Tibial artery (tissue), 4 donors: ENCODE data around the gene LCOR.

ENCODE experiments used
- DNase-seq, 2 donors: peaks; one replicate each; pipeline ENCODE4 v3.0.0-alpha.2; 2019
- H3K27ac ChIP-seq, 2 donors: fragments of 200-600 bp; sonication (generic) in 1 of 2; 1 replicate in 1 of 2; 2 replicates in 1 of 2; pipeline ENCODE4 v1.5.1; 2018 to 2019; ENCODE audit warnings: mild to moderate bottlenecking in 1 of 2
- H3K27me3 ChIP-seq, 2 donors: fragments of 200-600 bp; sonication (generic) in 1 of 2; one replicate each; pipeline versions ENCODE4 v1.5.1 to v1.6.0; 2016 to 2019
- H3K36me3 ChIP-seq, 3 donors: fragments of 200-600 bp; sonication (generic) in 2 of 3; one replicate each; pipeline ENCODE4 v1.5.1; 2016 to 2019; ENCODE audit warnings: mild to moderate bottlenecking in 2 of 3
- H3K4me1 ChIP-seq, 4 donors: fragments of 200-600 bp; sonication (generic) in 2 of 4; 1 replicate in 3 of 4; 2 replicates in 1 of 4; pipeline ENCODE4 v1.5.1; 2016 to 2019
- H3K4me3 ChIP-seq, 2 donors: fragments of 200-600 bp; sonication (generic) in 1 of 2; 1 replicate in 1 of 2; 2 replicates in 1 of 2; pipeline ENCODE4 v1.5.1; 2018 to 2019; ENCODE audit warnings: mild to moderate bottlenecking in 2 of 2
- H3K9me3 ChIP-seq, 3 donors: fragments of 200-600 bp; sonication (generic) in 1 of 3; one replicate each; pipeline ENCODE4 v1.5.1; 2016 to 2019
- intact Hi-C: fragments of 100-400 bp; cut with DNase I; formaldehyde crosslinking; loops from one replicate; pipeline ENCODE4 v1.15.0; 2023; ENCODE audit warnings: low total_unique reads
- TF ChIP-seq, protein P1 (sequence below), 2 experiments: fragments of 200-600 bp in 1 of 2; fragments of 450-650 bp in 1 of 2; IDR thresholded peaks; one replicate each; pipeline ENCODE4 v1.5.1; 2017 to 2019; ENCODE audit warnings: antibody characterized with exemption in 2 of 2, mild to moderate bottlenecking in 1 of 2, moderate library complexity in 1 of 2

Gene LCOR

DNA sequence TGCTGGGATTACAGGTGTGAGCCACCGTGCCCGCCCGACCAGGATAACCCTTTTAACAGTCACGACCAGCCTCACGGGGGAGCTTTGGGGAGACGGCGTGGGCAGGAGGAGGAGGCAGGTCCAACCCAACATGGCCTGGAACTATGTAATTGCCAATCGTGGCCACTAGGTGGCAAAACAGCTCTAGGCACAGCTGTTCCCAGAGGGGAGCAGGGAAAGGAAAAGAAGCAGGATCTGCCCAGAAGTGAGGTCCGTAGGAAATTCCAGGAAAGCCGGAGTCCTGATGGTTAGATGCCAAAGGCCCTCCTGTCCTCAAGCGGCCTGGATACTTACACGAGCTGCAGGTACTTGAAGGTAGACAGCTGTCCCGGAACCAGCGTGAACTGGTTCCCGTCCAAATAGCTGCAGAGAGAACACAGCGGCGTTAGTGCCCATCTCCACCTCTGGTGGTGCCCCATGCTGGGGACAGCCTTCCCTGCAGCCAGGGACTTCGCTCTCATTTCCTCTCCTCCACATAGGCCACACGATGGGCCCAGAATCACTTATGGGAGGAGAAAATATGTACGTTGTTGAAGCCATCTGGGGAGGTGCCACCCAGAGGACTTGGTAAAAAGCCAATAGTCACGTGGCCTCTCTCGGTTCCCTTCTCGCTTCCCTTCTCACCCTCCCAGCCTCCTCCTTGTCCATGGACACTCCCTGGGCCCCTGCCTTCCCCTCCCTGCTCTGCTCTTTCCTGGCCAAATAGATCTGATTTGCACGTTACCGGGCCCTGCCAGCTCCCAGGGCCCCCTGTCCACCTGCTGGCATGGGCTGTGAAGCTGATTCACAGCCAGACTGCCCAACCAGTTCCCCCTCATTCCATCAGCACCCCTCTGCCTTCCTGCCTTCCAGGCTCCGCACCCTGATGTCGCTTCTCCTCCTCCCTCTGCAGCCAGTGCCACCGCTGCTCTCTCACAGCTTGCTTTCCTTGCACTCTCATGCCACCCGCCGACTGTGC, 205.6 kb downstream of the LCOR start:
- Histone ChIP-seq H3K27ac (peak overlapping the region in 1 of 2 donors; percentile 42), H3K4me3 (peak overlapping the region; percentile 43 to 61)
- intact Hi-C loops, result loop anchor here (10.0 kb wide), 1 partner anchor 653 kb away; no protein-coding TSS in a partner anchor

DNA sequence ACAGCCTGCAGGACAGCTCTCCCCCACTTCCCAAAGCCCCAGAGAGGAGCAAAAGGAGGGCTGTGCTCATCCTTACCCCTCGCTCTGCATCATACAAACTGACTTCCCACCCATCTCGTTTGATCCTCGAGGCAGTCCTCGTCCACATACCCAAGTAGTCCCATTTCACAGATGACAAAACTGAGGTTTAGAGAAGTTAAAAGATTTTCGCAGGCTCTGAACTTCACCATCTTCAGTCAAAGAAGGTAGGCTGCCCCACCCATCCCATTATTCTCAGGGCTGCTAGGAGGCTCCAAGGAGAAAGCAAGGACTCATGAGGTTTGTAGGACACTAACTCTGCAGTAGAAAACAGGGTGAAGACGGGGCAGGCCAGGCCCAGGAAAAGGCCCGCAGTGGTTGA, 206.6 kb downstream of the LCOR start:
- H3K9me3 ChIP-seq, result no peaks in the 10 kb centered on the region
- no peak overlapping the region for H3K27ac ChIP-seq
- TF ChIP-seq, protein P1, sequence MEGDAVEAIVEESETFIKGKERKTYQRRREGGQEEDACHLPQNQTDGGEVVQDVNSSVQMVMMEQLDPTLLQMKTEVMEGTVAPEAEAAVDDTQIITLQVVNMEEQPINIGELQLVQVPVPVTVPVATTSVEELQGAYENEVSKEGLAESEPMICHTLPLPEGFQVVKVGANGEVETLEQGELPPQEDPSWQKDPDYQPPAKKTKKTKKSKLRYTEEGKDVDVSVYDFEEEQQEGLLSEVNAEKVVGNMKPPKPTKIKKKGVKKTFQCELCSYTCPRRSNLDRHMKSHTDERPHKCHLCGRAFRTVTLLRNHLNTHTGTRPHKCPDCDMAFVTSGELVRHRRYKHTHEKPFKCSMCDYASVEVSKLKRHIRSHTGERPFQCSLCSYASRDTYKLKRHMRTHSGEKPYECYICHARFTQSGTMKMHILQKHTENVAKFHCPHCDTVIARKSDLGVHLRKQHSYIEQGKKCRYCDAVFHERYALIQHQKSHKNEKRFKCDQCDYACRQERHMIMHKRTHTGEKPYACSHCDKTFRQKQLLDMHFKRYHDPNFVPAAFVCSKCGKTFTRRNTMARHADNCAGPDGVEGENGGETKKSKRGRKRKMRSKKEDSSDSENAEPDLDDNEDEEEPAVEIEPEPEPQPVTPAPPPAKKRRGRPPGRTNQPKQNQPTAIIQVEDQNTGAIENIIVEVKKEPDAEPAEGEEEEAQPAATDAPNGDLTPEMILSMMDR (IDR thresholded peaks at IDR 0.05), result no peak
- no peak for DNase-seq
- no peak overlapping the region for H3K4me3 ChIP-seq
- H3K4me1 ChIP-seq, result peaks cover 0 to 11% (median 3%) of the 10 kb centered on the region in 4 donors
- peaks cover 0 to 11% of the 10 kb centered on the region in 2 donors for H3K27me3 ChIP-seq
- intact Hi-C loops, result loop anchor here (10.0 kb wide), 1 partner anchor 654 kb away; no protein-coding TSS in a partner anchor
- H3K36me3 ChIP-seq, result no peaks in the 10 kb centered on the region

More for the DNA sequence above, 205.6 kb downstream of the LCOR start:
- Histone ChIP-seq H3K36me3 (no peaks in the 10 kb centered on the region), H3K9me3 (no peaks in the 10 kb centered on the region), H3K27me3 (peaks cover 0 to 11% of the 10 kb centered on the region in 2 donors), H3K4me1 (peaks cover 0 to 11% (median 3%) of the 10 kb centered on the region in 4 donors)
- TF ChIP-seq, protein P1 (IDR thresholded peaks at IDR 0.05), result peak; percentile 80 to 84
- DNase-seq, result peak; percentile 78 to 85

DNA sequence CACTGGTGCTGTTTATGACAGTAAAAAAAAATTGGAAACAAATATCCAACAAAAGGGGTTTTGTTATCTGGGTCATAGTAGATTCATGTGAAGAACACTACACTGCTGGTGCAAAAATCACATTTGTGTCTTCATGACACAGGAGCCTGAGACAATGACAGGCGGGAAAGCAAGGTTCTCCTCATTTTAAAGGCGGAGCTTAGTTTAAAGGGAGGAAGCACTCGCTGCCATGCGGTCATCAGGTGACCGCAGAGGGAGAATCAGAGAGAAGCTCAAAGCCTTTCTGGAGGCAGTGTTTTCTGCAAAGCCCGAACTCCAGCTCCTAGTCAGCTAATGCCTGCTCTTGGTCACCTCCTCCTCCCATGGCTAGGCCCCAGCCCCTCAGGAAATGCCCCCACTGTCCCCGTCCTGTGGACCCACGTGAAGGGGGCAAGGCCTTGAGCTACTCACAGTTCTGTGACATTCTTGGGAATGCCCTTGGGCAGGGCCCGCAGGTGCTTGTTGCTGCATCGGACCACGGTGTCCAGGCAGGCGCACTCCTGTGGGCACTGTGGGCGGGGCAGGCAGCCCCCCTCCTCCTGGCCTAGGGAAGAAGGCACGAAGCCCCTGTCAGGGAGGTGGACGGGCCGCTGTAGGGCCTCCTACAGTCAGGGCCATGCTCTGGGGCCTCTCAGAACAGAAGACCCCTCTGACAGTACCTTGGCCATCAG, 207.6 kb downstream of the LCOR start:
- Histone ChIP-seq H3K9me3 (no peaks in the 10 kb centered on the region), H3K4me3 (no peak overlapping the region), H3K4me1 (peaks cover 0 to 11% (median 3%) of the 10 kb centered on the region in 4 donors), H3K27me3 (peaks cover 0 to 4% of the 10 kb centered on the region in 2 donors), H3K27ac (no peak overlapping the region), H3K36me3 (no peaks in the 10 kb centered on the region)
- intact Hi-C loops, result loop anchor here (10.0 kb wide), 1 partner anchor 655 kb away; no protein-coding TSS in a partner anchor
- DNase-seq, result no peak
- TF ChIP-seq, protein P1 (IDR thresholded peaks at IDR 0.05), result no peak

DNA sequence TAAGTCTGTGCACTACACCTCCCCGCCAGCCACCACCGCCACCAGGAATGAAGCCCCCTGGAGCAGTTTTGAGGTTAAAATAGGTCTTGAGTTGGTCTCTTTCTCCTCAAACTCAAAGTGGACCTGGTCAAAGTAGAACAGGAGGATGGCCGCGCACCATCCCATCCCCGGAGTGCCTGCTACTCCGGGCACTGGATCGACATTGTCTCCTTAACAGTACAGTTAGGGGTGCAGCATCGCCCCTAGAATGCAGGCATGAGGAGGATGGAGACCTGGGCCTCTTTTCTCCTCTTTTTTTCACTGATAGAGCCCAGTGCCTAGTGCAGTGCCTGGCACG, 208.1 kb downstream of the LCOR start:
- no peaks in the 10 kb centered on the region for H3K27me3 ChIP-seq

DNA sequence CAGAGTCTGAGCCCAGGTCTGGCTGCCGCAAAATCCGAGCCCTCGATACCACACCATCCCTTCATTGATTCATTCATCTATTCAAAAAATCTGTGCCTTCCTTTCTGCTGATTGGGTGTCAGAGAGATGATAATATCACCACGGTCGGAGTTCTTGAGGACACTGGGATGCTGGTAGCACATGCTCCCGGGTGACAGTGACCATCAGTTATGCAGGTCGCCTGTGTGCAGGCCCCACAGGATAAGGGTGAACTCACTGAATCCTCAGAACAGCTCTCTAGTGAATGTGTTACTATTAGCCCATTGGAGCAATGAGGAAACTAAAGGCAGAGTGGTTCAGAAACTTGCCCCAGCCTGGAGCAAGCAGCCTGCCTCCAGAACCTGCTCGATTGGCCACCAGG, 208.6 kb downstream of the LCOR start:
- Histone ChIP-seq H3K9me3 (no peaks in the 10 kb centered on the region), H3K4me3 (no peak overlapping the region), H3K27ac (no peak overlapping the region), H3K36me3 (no peaks in the 10 kb centered on the region), H3K4me1 (peaks cover 0 to 11% (median 3%) of the 10 kb centered on the region in 4 donors), H3K27me3 (no peaks in the 10 kb centered on the region)
- TF ChIP-seq, protein P1 (IDR thresholded peaks at IDR 0.05), result no peak
- no peak for DNase-seq
- intact Hi-C loops, result no loop called here

More for the DNA sequence above, 208.1 kb downstream of the LCOR start:
- TF ChIP-seq, protein P1 (IDR thresholded peaks at IDR 0.05), result no peak
- H3K4me1 ChIP-seq, result peaks cover 0 to 11% (median 3%) of the 10 kb centered on the region in 4 donors
- no peak overlapping the region for H3K4me3 ChIP-seq
- H3K36me3 ChIP-seq, result no peaks in the 10 kb centered on the region
- no peak for DNase-seq
- intact Hi-C loops, result no loop called here
- H3K9me3 ChIP-seq, result no peaks in the 10 kb centered on the region
- H3K27ac ChIP-seq, result no peak overlapping the region
